Bronchial epithelial cell (primary cell): ENCODE results near the gene AK3. TPM values are rescaled to one million over a fixed set of nuclear protein-coding genes. Genes with fewer than 3 reads are reported as not detected.

ENCODE experiments used
- DNase-seq: peaks from one replicate; pipeline ENCODE4 v3.0.0-alpha.2; 2010; ENCODE audit warnings: low read depth
- FAIRE-seq: peaks from 2 replicates; lab custom pipeline; 2011; peaks lifted over from hg19 to GRCh38; lab: Jason Lieb, UNC
- H3K27me3 ChIP-seq: 2 replicates; pipeline ENCODE4 v1.5.1; 2011; ENCODE audit warnings: low read length; ENCODE audit not compliant: control insufficient read depth, insufficient read depth
- H3K36me3 ChIP-seq: 2 replicates; pipeline ENCODE4 v1.5.1; 2011; ENCODE audit warnings: low read length; ENCODE audit not compliant: control insufficient read depth, insufficient read depth
- H3K4me3 ChIP-seq: 2 replicates; pipeline ENCODE4 v1.5.1; 2011; ENCODE audit warnings: mild to moderate bottlenecking, low read depth, low read length, control low read depth
- total RNA-seq: library from RNA; depleted of rRNA; stranded (reverse); fragments of >200 nt; gene quantifications from 2 replicates; pipeline ENCODE4 v1.2.1, GENCODE V29; 2014
- TF ChIP-seq, protein P1 (sequence below): IDR thresholded peaks from 2 replicates; pipeline ENCODE4 v1.5.1; 2011; ENCODE audit warnings: mild to moderate bottlenecking, moderate library complexity, low read length, control low read depth, inconsistent platforms; ENCODE audit not compliant: insufficient read depth, severe bottlenecking

Gene AK3
- total RNA-seq, 1 donor from 2014 or later, result 59.5 TPM

DNA sequence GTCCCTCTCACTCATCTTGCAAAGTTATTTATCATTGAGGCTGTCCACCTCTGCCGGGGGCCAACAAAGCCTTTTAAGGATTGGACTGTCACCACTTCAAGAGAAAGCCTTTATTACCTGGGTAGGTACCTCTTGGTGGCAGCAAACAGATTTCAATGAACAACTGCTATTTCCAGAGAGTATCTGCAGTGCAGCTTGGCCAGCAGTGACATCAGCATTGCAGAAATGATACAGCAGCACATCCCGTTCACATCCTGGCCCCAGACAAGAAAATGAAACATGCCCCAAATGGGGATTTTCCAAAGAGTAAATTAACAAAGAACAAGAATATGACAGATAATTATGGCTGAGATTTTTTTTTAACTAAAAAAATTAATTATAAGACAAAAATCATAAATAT is 72.4 kb downstream of the AK3 start:
- no peak overlapping the region for H3K4me3 ChIP-seq
- TF ChIP-seq, protein P1, sequence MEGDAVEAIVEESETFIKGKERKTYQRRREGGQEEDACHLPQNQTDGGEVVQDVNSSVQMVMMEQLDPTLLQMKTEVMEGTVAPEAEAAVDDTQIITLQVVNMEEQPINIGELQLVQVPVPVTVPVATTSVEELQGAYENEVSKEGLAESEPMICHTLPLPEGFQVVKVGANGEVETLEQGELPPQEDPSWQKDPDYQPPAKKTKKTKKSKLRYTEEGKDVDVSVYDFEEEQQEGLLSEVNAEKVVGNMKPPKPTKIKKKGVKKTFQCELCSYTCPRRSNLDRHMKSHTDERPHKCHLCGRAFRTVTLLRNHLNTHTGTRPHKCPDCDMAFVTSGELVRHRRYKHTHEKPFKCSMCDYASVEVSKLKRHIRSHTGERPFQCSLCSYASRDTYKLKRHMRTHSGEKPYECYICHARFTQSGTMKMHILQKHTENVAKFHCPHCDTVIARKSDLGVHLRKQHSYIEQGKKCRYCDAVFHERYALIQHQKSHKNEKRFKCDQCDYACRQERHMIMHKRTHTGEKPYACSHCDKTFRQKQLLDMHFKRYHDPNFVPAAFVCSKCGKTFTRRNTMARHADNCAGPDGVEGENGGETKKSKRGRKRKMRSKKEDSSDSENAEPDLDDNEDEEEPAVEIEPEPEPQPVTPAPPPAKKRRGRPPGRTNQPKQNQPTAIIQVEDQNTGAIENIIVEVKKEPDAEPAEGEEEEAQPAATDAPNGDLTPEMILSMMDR, result no peak
- H3K27me3 ChIP-seq, result no peaks in the 10 kb centered on the region
- no peak for FAIRE-seq
- no peaks in the 10 kb centered on the region for H3K36me3 ChIP-seq
- no peak for DNase-seq

DNA sequence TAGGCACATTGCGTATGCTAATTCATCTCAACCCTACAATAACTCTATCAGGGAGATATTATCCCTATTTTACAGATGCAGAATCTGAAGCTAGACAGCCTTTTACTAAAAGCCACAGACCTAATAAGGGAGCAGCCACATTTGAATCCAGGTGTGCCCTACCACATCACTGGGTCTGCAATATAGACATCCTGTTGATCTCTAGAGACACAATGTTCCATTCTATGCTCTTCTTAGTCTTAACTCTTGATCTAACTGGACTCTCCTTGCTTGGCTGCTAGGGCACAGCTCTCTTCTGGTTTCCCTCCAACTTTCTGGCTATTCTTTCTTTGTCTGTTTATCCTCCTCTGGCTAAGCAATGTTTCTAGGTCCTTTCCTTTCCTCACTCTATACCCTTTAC is 73.3 kb downstream of the AK3 start:
- no peaks in the 10 kb centered on the region for H3K36me3 ChIP-seq
- DNase-seq, result no peak
- no peak overlapping the region for H3K4me3 ChIP-seq
- no peaks in the 10 kb centered on the region for H3K27me3 ChIP-seq
- FAIRE-seq, result no peak
- TF ChIP-seq, protein P1, result no peak

DNA sequence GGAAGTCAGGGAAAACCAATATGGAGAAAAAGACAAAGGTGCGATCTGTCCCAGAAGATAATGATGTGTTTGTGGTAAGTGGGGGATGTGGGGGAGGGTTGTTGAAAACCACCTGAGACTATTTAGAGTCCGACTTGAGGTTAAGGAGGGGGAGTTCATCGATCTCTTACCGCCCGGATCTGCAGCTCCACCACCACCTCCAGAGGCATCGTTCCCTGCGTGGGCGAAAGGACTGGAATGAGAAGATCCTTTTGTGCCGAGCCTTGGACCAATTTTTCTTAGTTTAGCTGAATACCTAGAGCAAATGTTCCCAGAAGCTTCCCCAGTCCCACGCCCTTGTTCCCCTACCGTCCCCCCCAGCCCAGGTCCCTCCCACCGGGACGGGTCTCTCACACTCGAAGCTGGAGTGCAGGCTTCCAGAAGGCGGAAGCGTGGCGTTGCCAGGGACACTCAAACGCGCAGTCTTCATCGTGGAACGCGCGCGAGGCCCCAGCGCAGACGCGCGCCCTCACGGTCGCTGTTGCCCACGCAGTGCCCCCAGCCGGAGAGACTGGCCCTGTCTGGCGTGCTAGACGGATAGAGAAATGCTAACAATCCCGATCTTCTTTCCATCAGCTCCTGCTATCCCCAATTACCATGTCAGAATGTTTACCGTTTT is 74.8 kb downstream of the AK3 start, which contains the start of gene SPATA6L:
SPATA6L (minus strand) TSS at position 439 of the 658 bp plus-strand sequence; CDS start at position 209, 230 bp downstream.
- FAIRE-seq, result no peak

DNA sequence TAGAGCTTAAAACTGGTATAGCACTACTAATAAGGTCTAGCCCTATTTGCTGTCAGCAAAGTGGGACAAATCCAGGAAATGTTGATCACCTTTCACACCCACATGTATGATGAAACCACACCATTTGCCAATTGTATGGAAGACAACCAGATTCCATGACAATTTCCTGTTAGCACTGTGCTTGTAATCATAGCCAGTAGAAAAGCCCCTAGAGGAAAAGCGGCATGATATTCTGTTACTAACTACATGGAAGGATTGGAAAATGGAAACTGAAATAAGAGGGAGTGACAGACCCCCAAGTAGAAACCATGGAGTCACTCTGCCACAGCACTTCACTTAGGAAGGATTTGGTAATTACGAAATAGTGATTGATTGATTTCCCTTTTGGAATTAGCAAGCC is 75.6 kb downstream of the AK3 start:
- DNase-seq (peak; percentile 91), FAIRE-seq (no peak)
- H3K36me3 ChIP-seq, result no peaks in the 10 kb centered on the region
- H3K4me3 ChIP-seq, result peak overlapping the region; percentile 53
- H3K27me3 ChIP-seq, result no peaks in the 10 kb centered on the region
- TF ChIP-seq, protein P1, result no peak

More for the DNA sequence above, 74.8 kb downstream of the AK3 start, which contains the start of gene SPATA6L:
- H3K4me3 ChIP-seq, result peak within 1 kb of the TSS; percentile 53
- no peaks in the 10 kb centered on the region for H3K27me3 ChIP-seq
- TF ChIP-seq, protein P1, result no peak
- H3K36me3 ChIP-seq, result no peaks in the 10 kb centered on the region
- peak; percentile 34 for DNase-seq

DNA sequence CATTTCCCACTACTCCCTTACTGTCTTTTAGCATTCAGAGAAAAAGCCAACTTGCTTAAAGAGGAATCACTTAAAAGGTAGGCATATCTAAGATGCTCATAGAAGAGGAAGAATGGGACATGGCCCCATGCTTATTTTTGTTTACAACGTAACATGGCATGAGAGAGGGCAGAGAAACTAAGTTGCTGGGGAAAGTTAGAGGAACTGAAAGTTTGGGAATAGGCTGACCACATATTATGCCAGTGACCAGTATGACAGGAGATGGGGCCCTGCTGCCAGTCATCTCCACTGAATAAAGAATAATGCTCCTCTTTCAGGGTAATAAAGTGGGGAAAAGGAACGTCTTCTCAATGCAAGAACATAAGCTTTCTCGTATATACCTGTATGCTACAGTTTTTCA is 77.0 kb downstream of the AK3 start:
- DNase-seq (no peak), FAIRE-seq (no peak)
- TF ChIP-seq, protein P1, result no peak
- Histone ChIP-seq H3K27me3 (no peaks in the 10 kb centered on the region), H3K4me3 (peak overlapping the region; percentile 4), H3K36me3 (no peaks in the 10 kb centered on the region)
